Astrocyte (in vitro differentiated cells and primary cell): ENCODE measurements around the gene RAB40C.

Experiments
- EZH2 ChIP-seq: IDR thresholded peaks from 2 replicates; pipeline ENCODE4 v1.6.1; 2012; ENCODE audit warnings: mild to moderate bottlenecking, low read length, inconsistent platforms; ENCODE audit not compliant: insufficient read depth
- TF ChIP-seq, protein P1 (sequence below): IDR thresholded peaks from 2 replicates; pipeline ENCODE4 v1.5.1; 2011; ENCODE audit warnings: low read depth, mild to moderate bottlenecking, inconsistent platforms, low read length, moderate library complexity; ENCODE audit not compliant: insufficient read depth

DNA sequence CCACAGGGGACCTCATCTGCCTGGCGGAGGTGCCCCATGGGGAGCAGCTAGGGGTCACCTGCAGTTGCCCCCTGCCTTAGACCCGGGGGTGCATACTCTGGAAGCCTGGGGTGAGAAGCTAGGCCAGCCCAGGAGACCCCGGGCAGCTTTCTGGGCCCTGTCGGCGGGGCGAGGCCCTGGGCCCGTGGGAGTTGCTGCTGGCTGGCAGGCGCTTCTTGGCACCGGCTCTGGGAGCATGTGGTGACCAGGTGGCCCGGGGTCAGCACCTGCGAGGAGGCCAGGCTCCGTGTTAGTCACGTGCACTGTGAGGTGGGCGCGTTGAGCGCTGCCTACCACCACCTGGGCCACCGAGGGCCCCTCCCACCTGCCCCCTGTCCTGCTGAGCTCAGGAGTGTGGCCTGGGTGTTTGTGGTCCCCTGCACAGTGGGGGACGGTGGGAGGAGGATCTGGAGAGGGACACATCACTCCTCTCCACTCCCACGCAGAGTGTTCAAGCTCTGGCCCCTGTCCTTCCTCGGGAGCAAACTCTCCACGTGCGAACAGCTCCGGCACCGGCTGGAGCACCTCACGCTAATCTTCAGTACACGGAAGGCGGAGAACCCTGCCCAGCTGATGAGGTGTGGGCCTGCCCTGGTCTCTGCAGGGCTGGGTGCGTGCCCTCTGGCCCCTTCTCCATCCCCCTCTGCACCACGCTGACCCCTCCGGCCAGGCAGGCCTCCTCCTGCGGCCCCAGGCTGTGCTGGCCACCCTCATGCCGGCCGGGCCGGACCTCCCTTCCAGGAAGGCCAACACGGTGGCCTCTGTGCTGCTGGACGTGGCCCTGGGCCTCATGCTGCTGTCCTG lies 14.3 kb upstream of the RAB40C start:
- TF ChIP-seq EZH2: no peak
- TF ChIP-seq, protein P1, sequence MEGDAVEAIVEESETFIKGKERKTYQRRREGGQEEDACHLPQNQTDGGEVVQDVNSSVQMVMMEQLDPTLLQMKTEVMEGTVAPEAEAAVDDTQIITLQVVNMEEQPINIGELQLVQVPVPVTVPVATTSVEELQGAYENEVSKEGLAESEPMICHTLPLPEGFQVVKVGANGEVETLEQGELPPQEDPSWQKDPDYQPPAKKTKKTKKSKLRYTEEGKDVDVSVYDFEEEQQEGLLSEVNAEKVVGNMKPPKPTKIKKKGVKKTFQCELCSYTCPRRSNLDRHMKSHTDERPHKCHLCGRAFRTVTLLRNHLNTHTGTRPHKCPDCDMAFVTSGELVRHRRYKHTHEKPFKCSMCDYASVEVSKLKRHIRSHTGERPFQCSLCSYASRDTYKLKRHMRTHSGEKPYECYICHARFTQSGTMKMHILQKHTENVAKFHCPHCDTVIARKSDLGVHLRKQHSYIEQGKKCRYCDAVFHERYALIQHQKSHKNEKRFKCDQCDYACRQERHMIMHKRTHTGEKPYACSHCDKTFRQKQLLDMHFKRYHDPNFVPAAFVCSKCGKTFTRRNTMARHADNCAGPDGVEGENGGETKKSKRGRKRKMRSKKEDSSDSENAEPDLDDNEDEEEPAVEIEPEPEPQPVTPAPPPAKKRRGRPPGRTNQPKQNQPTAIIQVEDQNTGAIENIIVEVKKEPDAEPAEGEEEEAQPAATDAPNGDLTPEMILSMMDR: no peak
